Measurements from ENCODE around the gene ARL6IP5. TPM values are rescaled to one million over a fixed set of nuclear protein-coding genes. Genes with fewer than 3 reads are reported as not detected.

Gene ARL6IP5
- total RNA-seq, 1 experiment from 2014 or later, result 16.9 TPM

DNA sequence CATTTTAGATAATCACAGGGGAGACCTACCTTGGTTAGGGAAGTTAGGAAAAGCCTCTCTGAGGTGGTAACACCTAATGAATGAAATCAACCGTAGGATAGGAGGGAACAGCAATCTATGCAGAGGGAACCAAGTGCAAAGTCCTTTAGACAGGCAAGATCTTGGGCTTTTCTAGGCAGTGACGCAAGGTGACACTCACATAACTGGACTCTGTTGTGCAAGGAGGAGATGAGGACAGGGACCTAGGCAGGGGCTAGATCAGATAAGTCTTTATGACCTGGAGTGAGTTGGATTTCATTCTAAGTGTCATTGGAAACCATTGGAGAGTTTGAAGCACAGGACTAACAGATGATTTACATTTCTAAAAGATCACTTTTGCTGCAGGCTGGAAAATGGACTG, 42.3 kb downstream of the ARL6IP5 start:
- H2BK5ac ChIP-seq (ENCODE audit: insufficient read length, low read length), result no peak overlapping the region
- H3K27ac ChIP-seq (ENCODE audit: insufficient read length, low read depth, low read length), result no peak overlapping the region
- Mint-ChIP-seq H3K4me1 (peaks cover 0 to 3% of the 10 kb centered on the region in 2 experiments; a peak in 1 of 4 replicates), H3K27me3 (ENCODE audit: low read depth) (peaks cover 4% of the 10 kb centered on the region; the same call in 1 of the 2 replicates), H3K27ac (no peak overlapping the region), H3K4me3 (no peak overlapping the region), H3K9me3 (no peaks in the 10 kb centered on the region), H3K36me3 (ENCODE audit: insufficient read depth in 1 of 3, low read depth in 3 of 3) (no peaks in the 10 kb centered on the region)
- DNase-seq, result no peak
- no peaks in the 10 kb centered on the region for H3K9me3 ChIP-seq (ENCODE audit: control insufficient read depth, low read depth, low read length)
- TF ChIP-seq CTCF (conservative IDR thresholded peaks at IDR 0.05), result no peak
- no peak overlapping the region for H4K91ac ChIP-seq (ENCODE audit: insufficient read length, low read depth, low read length)
- no peaks in the 10 kb centered on the region; the same call in 1 of the 2 replicates for H3K4me1 ChIP-seq (ENCODE audit: insufficient read depth, low read length)
- H2BK20ac ChIP-seq (ENCODE audit: low read depth, low read length, poor library complexity, severe bottlenecking), result no peak overlapping the region
- H4K20me1 ChIP-seq (ENCODE audit: control insufficient read depth, insufficient read depth, insufficient read length), result no peaks in the 10 kb centered on the region
- no peak overlapping the region for H3T11ph ChIP-seq (ENCODE audit: low read length)
- no peak overlapping the region for H2BK12ac ChIP-seq (ENCODE audit: insufficient read length, low read depth, low read length)
- no peak overlapping the region for H3K14ac ChIP-seq (ENCODE audit: insufficient read depth, low read length)
- H3K4ac ChIP-seq (ENCODE audit: low read depth, low read length), result no peak overlapping the region
- no peaks in the 10 kb centered on the region for H3K79me2 ChIP-seq (ENCODE audit: insufficient read depth, low read length)
- no peak overlapping the region for H2BK15ac ChIP-seq (ENCODE audit: low read depth, low read length)
- no peak overlapping the region for H3K23ac ChIP-seq (ENCODE audit: insufficient read length, low read depth, low read length)
- no peak overlapping the region for H2BK120ac ChIP-seq (ENCODE audit: low read depth, low read length, poor library complexity, severe bottlenecking)
- no peak overlapping the region for H3K4me2 ChIP-seq (ENCODE audit: insufficient read depth, insufficient read length, low read length)
- WGBS (ENCODE audit: extremely low coverage, insufficient read length, low lambda C conversion rate), result no CpG with 5 or more reads among the region's 2 CpGs
- H4K8ac ChIP-seq (replicated peaks; ENCODE audit: insufficient read length, low read depth, low read length), result no peak overlapping the region
- no peaks in the 10 kb centered on the region for H3K27me3 ChIP-seq (ENCODE audit: insufficient read depth, low read length)
- H3K9ac ChIP-seq (ENCODE audit: extremely low read depth, insufficient read length, low read length), result no peak overlapping the region
- H2AFZ ChIP-seq (ENCODE audit: low read length), result no peak overlapping the region
- H3K23me2 ChIP-seq (ENCODE audit: insufficient read length, low read depth, low read length, poor library complexity, severe bottlenecking), result no peaks in the 10 kb centered on the region
- H3K18ac ChIP-seq (ENCODE audit: insufficient read length, low read depth, low read length), result no peak overlapping the region
- no peak overlapping the region for H3K56ac ChIP-seq (ENCODE audit: insufficient read length, low read depth, low read length)
- H4K5ac ChIP-seq (ENCODE audit: insufficient read length, low read depth, low read length), result no peak overlapping the region
- H3K79me1 ChIP-seq (ENCODE audit: insufficient read depth, low read depth, low read length, poor library complexity, severe bottlenecking), result no peaks in the 10 kb centered on the region
- H2AK5ac ChIP-seq (ENCODE audit: insufficient read length, low read length), result no peak overlapping the region

Data from H9 (cell line).